Mammary epithelial cell (primary cell): ENCODE results near the gene STMP1.
"Not testable (repeated sequence)": the region's sequence is repeated elsewhere in the genome, so short reads cannot be mapped to it uniquely, and the experiment has no call there.

ENCODE experiments used
- EZH2 ChIP-seq: IDR thresholded peaks from 2 replicates; pipeline ENCODE4 v1.6.1; 2012; ENCODE audit warnings: low read length, inconsistent platforms, borderline replicate concordance
- TF ChIP-seq, protein P1 (sequence below), 2 donors: IDR thresholded peaks in 1 of 2; conservative IDR thresholded peaks in 1 of 2; 2 replicates each; pipeline ENCODE4 v1.5.1; 2011 to 2012; ENCODE audit warnings: inconsistent platforms in 2 of 2, low read length in 2 of 2, mild to moderate bottlenecking in 2 of 2, control low read depth in 1 of 2, low read depth in 1 of 2; ENCODE audit not compliant: insufficient read depth in 1 of 2; ENCODE audit errors: extremely low read depth in 1 of 2

DNA sequence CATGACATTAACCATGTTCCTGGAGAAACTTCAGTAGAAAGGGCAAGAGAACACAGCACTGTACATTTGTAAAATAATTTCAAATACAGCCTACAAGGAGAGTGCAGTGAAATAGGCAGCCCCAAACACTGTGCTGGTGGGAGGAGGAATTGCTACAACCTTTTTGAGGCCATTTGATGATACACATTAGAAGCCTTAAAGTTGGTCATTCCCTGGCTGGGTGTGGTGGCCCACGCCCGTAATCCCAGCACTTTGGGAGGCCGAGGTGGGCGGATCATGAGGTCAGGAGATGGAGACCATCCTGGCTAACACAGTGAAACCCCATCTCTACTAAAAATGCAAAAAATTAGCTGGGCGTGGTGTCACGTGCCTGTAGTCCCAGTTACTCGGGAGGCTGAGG lies 30.3 kb downstream of the STMP1 start:
- TF ChIP-seq, protein P1, sequence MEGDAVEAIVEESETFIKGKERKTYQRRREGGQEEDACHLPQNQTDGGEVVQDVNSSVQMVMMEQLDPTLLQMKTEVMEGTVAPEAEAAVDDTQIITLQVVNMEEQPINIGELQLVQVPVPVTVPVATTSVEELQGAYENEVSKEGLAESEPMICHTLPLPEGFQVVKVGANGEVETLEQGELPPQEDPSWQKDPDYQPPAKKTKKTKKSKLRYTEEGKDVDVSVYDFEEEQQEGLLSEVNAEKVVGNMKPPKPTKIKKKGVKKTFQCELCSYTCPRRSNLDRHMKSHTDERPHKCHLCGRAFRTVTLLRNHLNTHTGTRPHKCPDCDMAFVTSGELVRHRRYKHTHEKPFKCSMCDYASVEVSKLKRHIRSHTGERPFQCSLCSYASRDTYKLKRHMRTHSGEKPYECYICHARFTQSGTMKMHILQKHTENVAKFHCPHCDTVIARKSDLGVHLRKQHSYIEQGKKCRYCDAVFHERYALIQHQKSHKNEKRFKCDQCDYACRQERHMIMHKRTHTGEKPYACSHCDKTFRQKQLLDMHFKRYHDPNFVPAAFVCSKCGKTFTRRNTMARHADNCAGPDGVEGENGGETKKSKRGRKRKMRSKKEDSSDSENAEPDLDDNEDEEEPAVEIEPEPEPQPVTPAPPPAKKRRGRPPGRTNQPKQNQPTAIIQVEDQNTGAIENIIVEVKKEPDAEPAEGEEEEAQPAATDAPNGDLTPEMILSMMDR (conservative IDR thresholded peaks at IDR 0.05 in 1 of 2, IDR thresholded peaks at IDR 0.05 in 1 of 2; ENCODE audit: extremely low read depth in 1 of 2, insufficient read depth in 1 of 2, low read depth in 1 of 2, low read length in 2 of 2): not testable (repeated sequence)
- TF ChIP-seq EZH2: not testable (repeated sequence)
